ENCODE measurements around the gene URAD.
"Not testable (repeated sequence)": the region's sequence is repeated elsewhere in the genome, so short reads cannot be mapped to it uniquely, and the experiment has no call there.

Gene URAD

GRCh38 chr13:28013482-28013881 lies 25.0 kb upstream of the URAD start:
- TF ChIP-seq, protein P1, sequence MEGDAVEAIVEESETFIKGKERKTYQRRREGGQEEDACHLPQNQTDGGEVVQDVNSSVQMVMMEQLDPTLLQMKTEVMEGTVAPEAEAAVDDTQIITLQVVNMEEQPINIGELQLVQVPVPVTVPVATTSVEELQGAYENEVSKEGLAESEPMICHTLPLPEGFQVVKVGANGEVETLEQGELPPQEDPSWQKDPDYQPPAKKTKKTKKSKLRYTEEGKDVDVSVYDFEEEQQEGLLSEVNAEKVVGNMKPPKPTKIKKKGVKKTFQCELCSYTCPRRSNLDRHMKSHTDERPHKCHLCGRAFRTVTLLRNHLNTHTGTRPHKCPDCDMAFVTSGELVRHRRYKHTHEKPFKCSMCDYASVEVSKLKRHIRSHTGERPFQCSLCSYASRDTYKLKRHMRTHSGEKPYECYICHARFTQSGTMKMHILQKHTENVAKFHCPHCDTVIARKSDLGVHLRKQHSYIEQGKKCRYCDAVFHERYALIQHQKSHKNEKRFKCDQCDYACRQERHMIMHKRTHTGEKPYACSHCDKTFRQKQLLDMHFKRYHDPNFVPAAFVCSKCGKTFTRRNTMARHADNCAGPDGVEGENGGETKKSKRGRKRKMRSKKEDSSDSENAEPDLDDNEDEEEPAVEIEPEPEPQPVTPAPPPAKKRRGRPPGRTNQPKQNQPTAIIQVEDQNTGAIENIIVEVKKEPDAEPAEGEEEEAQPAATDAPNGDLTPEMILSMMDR (IDR thresholded peaks at IDR 0.05; ENCODE audit: low read depth, low read length) = no peak
- in situ Hi-C loops (cut with HindIII; ENCODE audit: low sequenced_read_pairs) = no loop called here
- no peak overlapping the region for H3K4me3 ChIP-seq (ENCODE audit: low read depth, low read length)
- no peak for DNase-seq (ENCODE audit: low read depth, low spot score)

GRCh38 chr13:28012896-28013295 lies 24.4 kb upstream of the URAD start:
- DNase-seq (ENCODE audit: low read depth, low spot score) = no peak
- TF ChIP-seq, protein P1 (IDR thresholded peaks at IDR 0.05; ENCODE audit: low read depth, low read length) = no peak
- in situ Hi-C loops (cut with HindIII; ENCODE audit: low sequenced_read_pairs) = no loop called here
- no peak overlapping the region for H3K4me3 ChIP-seq (ENCODE audit: low read depth, low read length)

- DNase-seq (ENCODE audit: low read depth, low spot score) = no peak
- no peak overlapping the region for H3K4me3 ChIP-seq (ENCODE audit: low read depth, low read length)
- TF ChIP-seq, protein P1 (IDR thresholded peaks at IDR 0.05; ENCODE audit: low read depth, low read length) = no peak
- in situ Hi-C loops (cut with HindIII; ENCODE audit: low sequenced_read_pairs) = no loop called here
Observed at GRCh38 chr13:28012383-28012782, 23.9 kb upstream of the URAD start.

DNA sequence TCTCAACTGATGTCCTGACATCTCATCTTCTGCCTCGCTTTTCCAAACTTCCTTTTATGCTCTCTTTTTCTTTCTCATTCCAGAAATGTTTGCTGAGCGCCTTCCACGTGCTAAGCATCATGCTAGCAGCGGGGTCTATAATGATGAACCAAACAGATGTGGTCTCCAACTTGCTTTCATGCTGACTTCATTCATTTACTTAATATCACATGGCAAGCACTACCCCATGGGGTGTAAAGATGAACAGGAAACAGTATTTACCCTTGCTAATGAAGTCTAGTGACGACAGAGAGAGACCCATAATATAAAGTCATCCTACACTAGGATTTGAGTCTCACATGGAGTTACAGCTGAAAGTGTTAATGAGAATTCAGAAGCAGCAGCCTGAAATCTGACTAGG lies 21.6 kb upstream of the URAD start:
- TF ChIP-seq, protein P1 (IDR thresholded peaks at IDR 0.05; ENCODE audit: low read depth, low read length) = no peak
- H3K4me3 ChIP-seq (ENCODE audit: low read depth, low read length) = no peak overlapping the region
- DNase-seq (ENCODE audit: low read depth, low spot score) = no peak
- in situ Hi-C loops (cut with HindIII; ENCODE audit: low sequenced_read_pairs) = no loop called here

GRCh38 chr13:28005016-28005415 lies 16.5 kb upstream of the URAD start:
- H3K4me3 ChIP-seq (ENCODE audit: low read depth, low read length); DNase-seq (ENCODE audit: low read depth, low spot score); in situ Hi-C loops (cut with HindIII; ENCODE audit: low sequenced_read_pairs): not testable (repeated sequence)

DNA sequence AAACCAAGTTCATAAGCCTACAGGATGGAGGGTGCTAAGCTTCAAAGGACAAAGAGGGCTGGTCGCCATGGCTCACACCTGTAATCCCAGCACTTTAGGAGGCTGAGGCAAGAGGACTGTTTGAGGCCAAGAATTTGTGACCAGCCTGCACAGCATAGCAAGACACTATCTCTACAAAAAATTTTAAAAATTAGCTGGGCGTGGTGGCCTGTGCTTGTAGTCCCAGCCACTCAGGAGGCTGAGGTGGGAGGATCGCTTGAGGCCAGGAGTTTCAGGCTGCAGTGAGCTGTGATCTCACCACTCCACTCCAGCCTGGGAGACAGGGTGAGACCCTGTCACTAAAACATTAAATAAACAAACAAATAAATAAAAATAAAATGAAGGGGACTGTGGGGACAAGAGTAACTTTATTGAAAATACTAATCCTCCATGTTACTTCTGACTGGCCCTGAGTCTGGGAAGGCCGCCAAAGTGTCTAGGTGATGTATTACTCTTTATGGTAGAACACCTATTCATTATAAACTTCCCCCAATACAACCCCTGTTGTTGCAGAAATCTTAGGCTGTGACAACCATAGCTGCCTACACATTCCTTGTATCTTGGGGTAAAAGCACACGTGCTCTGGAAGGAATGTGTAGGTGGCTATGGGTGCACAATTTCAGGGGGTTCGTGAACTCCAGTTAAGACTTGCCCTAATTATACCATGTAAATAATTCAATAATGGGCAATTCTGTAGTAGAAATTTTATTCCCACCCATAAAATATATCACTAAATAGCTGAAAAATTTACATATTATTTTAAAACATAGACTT lies 14.6 kb upstream of the URAD start:
- TF ChIP-seq, protein P1 (IDR thresholded peaks at IDR 0.05; ENCODE audit: low read depth, low read length) = no peak
- in situ Hi-C loops (cut with HindIII; ENCODE audit: low sequenced_read_pairs) = no loop called here
- DNase-seq (ENCODE audit: low read depth, low spot score) = no peak
- no peak overlapping the region for H3K4me3 ChIP-seq (ENCODE audit: low read depth, low read length)

DNA sequence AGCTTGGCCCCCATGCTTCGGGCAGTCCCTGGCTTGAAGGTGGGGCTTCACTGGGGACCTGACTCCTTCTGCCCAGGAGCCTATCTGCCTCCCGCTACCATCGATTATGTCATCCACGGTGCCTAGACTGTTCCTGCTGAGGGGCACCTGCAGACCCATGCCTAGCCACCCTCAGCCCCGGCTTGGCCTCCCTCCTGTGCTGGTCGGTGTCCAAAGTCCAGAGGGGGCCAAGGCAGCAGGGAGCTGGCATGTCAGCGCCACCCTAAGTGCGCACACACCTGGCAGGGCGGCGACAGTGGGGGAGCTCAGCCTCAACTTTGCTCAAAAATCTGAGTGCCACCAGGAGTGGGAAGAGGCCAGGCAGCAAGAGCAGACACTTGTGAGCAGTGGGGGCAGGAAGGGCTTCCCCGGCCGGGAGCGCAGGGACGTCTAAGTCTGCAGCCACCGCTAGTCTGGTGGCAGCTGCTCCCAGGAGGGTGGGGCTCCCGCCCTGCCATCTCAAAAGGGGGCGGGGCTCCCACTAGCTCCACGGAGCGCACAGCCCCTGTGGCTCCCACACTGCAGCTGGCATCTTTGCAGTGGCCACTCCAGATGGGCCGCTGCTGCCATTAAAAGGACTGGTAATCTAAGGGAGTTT lies 13.5 kb upstream of the URAD start:
- no peak overlapping the region for H3K4me3 ChIP-seq (ENCODE audit: low read depth, low read length)
- no peak for DNase-seq (ENCODE audit: low read depth, low spot score)
- TF ChIP-seq, protein P1 (IDR thresholded peaks at IDR 0.05; ENCODE audit: low read depth, low read length) = no peak
- in situ Hi-C loops (cut with HindIII; ENCODE audit: low sequenced_read_pairs) = no loop called here

Measured in astrocyte of the spinal cord (primary cell).